ENCODE measurements around the gene ZNF462.

ZNF462 gene

DNA sequence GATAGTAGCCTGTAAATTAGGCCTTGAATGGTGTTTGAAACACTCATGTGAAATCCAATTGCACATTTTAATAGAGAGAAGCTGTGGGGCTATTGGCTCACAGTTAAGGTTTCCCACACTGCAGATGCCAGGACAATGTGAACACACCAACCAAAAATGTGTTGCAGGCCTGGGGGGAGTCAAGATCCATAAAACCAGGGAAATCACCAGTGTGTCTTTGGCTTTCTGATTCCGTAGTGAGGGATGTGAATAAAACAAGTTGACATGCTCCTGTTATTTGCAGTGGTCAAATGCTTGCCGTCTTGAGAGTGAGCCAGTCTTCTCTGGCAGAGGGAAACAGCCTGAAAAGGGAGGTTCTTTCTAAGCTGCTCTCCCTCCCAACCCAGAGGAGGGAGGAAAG lies 79.0 kb downstream of the ZNF462 start:
- Histone ChIP-seq H3K36me3 (ENCODE audit: control insufficient read depth, insufficient read depth, low read length) (no peaks in the 10 kb centered on the region), H3K9me3 (ENCODE audit: control insufficient read depth, low read length) (no peaks in the 10 kb centered on the region), H3K27me3 (ENCODE audit: control insufficient read depth, insufficient read depth, low read length) (no peaks in the 10 kb centered on the region), H3K4me1 (ENCODE audit: control insufficient read depth, insufficient read depth, low read length) (peaks cover 8% of the 10 kb centered on the region), H3K9ac (ENCODE audit: low read length) (no peak overlapping the region), H3K4me3 (ENCODE audit: low read length) (no peak overlapping the region)

DNA sequence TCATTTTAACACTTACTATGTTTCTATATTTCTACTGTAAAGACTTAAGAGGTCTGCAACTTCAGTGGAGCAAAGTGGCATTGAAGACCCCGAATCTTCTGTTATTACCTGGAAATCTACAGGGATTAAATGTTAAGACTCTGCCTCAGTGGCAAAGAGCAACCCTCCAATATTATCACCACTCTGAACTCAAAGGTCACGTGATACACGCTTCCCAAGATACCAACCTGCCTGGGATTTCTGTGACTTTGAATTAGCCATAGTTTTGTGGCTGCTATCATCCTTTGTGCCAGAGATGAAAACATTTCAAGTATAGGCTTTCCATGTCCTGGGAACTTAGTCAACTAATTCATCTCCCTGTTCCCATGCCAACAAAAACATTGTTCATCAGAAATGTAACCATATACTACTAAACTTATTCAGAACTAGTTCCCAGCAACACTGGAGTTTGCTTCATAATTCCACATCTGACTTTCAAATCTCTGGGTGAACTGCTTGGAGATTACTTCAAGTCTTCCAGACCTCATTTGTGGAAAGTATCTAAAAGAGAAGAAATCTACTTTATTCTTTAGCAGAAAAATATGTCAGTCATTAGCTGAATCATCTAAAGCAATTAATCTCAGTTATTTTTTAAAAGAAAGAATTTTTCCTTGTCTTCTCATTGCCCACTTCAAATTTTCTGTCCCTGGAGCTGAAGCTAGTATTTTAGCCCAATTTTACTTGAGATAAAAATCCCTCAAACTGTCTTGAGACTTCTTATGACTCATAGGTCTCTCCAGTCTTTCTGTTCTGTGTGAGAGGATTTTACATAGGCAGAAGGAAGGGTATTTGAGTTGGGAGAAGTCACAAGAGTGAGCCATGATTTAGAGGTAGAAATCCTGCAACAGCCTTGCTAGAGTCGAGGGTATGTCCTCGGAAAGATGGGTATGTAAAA lies 83.0 kb downstream of the ZNF462 start:
- no peak overlapping the region for H3K9ac ChIP-seq (ENCODE audit: low read length)
- no peaks in the 10 kb centered on the region for H3K27me3 ChIP-seq (ENCODE audit: control insufficient read depth, insufficient read depth, low read length)
- H3K4me3 ChIP-seq (ENCODE audit: low read length) = no peak overlapping the region
- H3K4me1 ChIP-seq (ENCODE audit: control insufficient read depth, insufficient read depth, low read length) = peaks cover 11% of the 10 kb centered on the region
- no peaks in the 10 kb centered on the region for H3K9me3 ChIP-seq (ENCODE audit: control insufficient read depth, low read length)
- no peaks in the 10 kb centered on the region for H3K36me3 ChIP-seq (ENCODE audit: control insufficient read depth, insufficient read depth, low read length)

DNA sequence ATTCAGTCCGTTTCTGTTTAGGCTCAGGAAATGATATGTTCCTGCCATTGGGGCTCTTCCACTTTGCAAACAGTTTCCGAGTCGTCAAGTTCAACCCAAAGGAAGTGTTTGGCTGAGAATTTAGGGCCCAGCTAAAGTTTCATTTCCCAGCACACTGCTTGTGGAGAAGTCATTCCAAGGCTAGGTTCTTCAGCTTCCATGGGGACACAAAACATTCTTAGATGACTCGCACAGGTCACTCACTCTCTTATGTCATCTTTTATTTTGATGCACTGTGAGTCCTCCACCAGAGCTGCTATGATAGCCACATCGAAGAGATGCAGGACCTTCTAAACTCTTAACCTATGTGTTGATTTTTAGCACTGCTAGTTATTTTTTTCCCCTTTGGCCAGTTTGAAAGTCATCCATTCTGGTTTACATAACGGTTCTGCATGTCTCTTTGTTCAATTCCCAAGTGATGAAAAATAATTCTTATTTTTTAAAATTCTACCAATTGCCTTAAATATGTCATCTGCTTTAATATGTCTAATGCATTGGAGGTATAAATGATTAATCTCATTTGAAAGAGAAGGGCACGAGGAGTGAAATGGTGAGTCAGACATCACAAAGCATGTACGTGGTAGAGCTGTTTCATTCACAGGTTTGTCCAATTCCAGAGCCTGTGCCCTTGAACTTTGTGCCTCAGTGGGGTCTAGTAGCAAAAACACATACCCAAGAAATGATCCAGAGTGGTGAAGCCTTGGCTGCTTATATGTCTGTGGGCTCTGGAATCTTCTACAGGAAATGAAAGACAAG lies 84.3 kb downstream of the ZNF462 start:
- Histone ChIP-seq H3K4me3 (ENCODE audit: low read length) (no peak overlapping the region), H3K4me1 (ENCODE audit: control insufficient read depth, insufficient read depth, low read length) (peaks cover 3% of the 10 kb centered on the region), H3K27me3 (ENCODE audit: control insufficient read depth, insufficient read depth, low read length) (no peaks in the 10 kb centered on the region), H3K9me3 (ENCODE audit: control insufficient read depth, low read length) (no peaks in the 10 kb centered on the region), H3K36me3 (ENCODE audit: control insufficient read depth, insufficient read depth, low read length) (no peaks in the 10 kb centered on the region), H3K9ac (ENCODE audit: low read length) (no peak overlapping the region)

GRCh38 chr9:106953174-106953573 lies 90.2 kb downstream of the ZNF462 start:
- no peaks in the 10 kb centered on the region for H3K9me3 ChIP-seq (ENCODE audit: control insufficient read depth, low read length)
- no peaks in the 10 kb centered on the region for H3K36me3 ChIP-seq (ENCODE audit: control insufficient read depth, insufficient read depth, low read length)
- no peak overlapping the region for H3K9ac ChIP-seq (ENCODE audit: low read length)
- H3K4me3 ChIP-seq (ENCODE audit: low read length) = no peak overlapping the region
- no peaks in the 10 kb centered on the region for H3K27me3 ChIP-seq (ENCODE audit: control insufficient read depth, insufficient read depth, low read length)
- H3K4me1 ChIP-seq (ENCODE audit: control insufficient read depth, insufficient read depth, low read length) = peaks cover 3% of the 10 kb centered on the region

DNA sequence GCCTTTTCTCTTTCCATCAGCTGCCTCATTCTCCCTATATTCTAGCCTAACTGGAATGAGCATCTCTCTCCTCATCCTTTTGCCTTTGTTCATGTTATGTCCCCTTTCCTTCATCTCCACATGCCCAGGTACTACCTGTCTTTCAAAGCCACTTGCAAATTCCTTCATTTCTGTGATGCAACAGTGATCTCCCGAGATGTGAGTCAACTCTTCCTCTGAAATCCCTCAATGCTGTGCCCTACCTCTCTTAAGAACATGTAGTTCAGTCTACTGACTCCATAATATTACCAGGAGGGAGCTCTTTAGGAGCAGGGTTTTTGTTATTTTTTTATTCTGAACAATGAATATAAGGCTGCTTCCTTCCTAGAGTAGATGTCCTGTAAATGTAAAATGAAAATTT lies 91.6 kb downstream of the ZNF462 start:
- H3K9me3 ChIP-seq (ENCODE audit: control insufficient read depth, low read length) = no peaks in the 10 kb centered on the region
- H3K9ac ChIP-seq (ENCODE audit: low read length) = no peak overlapping the region
- H3K4me3 ChIP-seq (ENCODE audit: low read length) = no peak overlapping the region
- peaks cover 3% of the 10 kb centered on the region for H3K4me1 ChIP-seq (ENCODE audit: control insufficient read depth, insufficient read depth, low read length)
- no peaks in the 10 kb centered on the region for H3K36me3 ChIP-seq (ENCODE audit: control insufficient read depth, insufficient read depth, low read length)
- no peaks in the 10 kb centered on the region for H3K27me3 ChIP-seq (ENCODE audit: control insufficient read depth, insufficient read depth, low read length)

GRCh38 chr9:106954974-106955850 lies 92.2 kb downstream of the ZNF462 start:
- Histone ChIP-seq H3K4me1 (ENCODE audit: control insufficient read depth, insufficient read depth, low read length) (no peaks in the 10 kb centered on the region), H3K36me3 (ENCODE audit: control insufficient read depth, insufficient read depth, low read length) (no peaks in the 10 kb centered on the region)

DNA sequence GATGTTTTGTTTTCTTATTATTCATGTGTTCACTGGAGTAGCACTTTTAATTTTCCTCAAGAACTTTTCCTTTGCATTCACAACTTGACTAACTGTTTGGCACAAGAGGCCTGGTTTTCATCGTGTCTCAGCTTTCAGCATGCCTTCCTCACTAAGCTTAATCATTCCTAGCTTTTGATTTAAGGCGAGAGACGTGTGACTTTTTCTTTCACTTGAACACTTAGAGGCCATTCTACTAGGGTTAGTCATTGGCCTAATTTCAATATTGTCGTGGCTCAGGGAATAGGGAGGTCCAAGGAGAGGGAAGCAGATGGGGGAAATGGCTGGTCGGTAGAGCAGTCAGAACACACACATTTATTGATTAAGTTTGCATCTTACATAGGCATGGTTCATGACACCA lies 94.0 kb downstream of the ZNF462 start:
- no peak overlapping the region for H3K9ac ChIP-seq (ENCODE audit: low read length)
- no peak overlapping the region for H3K4me3 ChIP-seq (ENCODE audit: low read length)
- H3K9me3 ChIP-seq (ENCODE audit: control insufficient read depth, low read length) = no peaks in the 10 kb centered on the region
- H3K27me3 ChIP-seq (ENCODE audit: control insufficient read depth, insufficient read depth, low read length) = no peaks in the 10 kb centered on the region
- H3K4me1 ChIP-seq (ENCODE audit: control insufficient read depth, insufficient read depth, low read length) = no peaks in the 10 kb centered on the region
- H3K36me3 ChIP-seq (ENCODE audit: control insufficient read depth, insufficient read depth, low read length) = no peaks in the 10 kb centered on the region

More at GRCh38 chr9:106954974-106955850, 92.2 kb downstream of the ZNF462 start:
- no peak overlapping the region for H3K4me3 ChIP-seq (ENCODE audit: low read length)
- H3K9me3 ChIP-seq (ENCODE audit: control insufficient read depth, low read length) = no peaks in the 10 kb centered on the region
- no peak overlapping the region for H3K9ac ChIP-seq (ENCODE audit: low read length)
- H3K27me3 ChIP-seq (ENCODE audit: control insufficient read depth, insufficient read depth, low read length) = no peaks in the 10 kb centered on the region

DNA sequence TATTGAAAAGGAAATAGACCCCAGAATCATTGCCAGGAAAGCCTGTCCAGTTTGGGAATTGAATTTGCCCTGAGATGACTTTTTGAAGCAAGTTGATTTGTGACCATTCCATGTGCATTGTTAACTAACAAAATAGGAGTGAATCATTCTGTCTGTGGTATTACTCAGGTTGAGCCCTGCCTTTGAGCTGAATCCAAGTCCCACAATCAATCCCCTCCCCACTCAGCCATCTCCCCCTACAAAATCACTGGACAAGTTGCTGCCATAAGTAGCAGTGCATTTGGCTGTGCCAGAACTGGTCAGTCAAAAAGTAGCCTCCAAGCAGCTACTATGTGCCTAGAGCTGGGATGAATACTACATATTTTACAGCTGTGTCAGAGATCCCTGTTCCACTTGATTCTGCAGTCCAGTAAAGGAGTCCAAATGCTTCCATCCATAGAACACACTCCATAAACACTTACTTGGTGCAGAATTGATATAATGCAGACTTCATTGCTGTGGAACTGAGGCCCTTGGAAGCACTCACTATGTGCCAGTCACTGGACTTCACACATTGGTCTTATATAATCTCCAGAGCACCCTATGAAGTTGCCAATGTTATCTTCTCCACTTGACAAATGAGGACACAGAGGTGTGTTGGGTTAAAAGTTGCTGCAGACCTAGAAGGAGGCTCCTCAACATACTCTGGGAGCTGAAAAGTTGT lies 96.1 kb downstream of the ZNF462 start:
- Histone ChIP-seq H3K4me1 (ENCODE audit: control insufficient read depth, insufficient read depth, low read length) (no peaks in the 10 kb centered on the region), H3K4me3 (ENCODE audit: low read length) (no peak overlapping the region), H3K27me3 (ENCODE audit: control insufficient read depth, insufficient read depth, low read length) (no peaks in the 10 kb centered on the region), H3K9me3 (ENCODE audit: control insufficient read depth, low read length) (no peaks in the 10 kb centered on the region), H3K9ac (ENCODE audit: low read length) (no peak overlapping the region), H3K36me3 (ENCODE audit: control insufficient read depth, insufficient read depth, low read length) (no peaks in the 10 kb centered on the region)

DNA sequence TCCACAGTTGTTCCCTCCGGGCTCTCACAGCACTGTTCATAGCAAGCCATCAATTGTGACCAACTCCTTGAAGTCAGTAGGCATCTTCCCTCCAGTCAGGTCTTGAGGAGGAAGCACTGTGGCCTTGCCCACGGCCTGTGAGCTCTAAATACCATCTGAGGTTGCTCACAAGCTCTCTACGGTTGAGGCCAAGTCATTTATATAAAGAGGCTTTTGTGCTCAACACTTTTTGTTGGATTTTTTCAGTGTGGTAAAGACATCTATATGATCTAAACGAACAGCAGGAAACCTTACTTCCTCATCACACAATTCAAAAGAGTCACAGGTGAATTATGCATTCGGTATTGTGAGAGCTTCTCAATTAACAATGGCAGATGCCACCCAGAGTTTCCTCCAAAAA lies 97.3 kb downstream of the ZNF462 start:
- H3K27me3 ChIP-seq (ENCODE audit: control insufficient read depth, insufficient read depth, low read length) = no peaks in the 10 kb centered on the region
- no peaks in the 10 kb centered on the region for H3K9me3 ChIP-seq (ENCODE audit: control insufficient read depth, low read length)
- no peak overlapping the region for H3K9ac ChIP-seq (ENCODE audit: low read length)
- H3K4me1 ChIP-seq (ENCODE audit: control insufficient read depth, insufficient read depth, low read length) = no peaks in the 10 kb centered on the region
- no peak overlapping the region for H3K4me3 ChIP-seq (ENCODE audit: low read length)
- no peaks in the 10 kb centered on the region for H3K36me3 ChIP-seq (ENCODE audit: control insufficient read depth, insufficient read depth, low read length)

DNA sequence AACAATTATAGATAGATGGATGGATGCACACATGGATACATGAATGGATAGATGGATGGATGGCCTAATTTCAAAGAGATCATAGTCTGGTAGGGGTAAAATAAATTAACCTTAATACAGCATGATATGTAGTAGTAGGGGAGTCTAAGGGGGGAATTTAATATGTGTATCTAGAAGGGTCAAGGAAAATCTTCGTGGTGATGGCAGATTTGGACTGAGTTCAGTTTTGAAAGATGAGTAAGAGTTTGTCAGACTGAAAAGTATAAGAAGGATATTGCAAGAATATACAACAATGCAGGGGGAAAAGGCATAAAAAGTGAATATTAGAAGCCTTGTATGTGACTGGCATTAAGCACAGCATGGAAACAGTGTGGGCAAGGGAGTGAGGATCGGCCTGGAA lies 98.7 kb downstream of the ZNF462 start:
- no peak overlapping the region for H3K9ac ChIP-seq (ENCODE audit: low read length)
- H3K27me3 ChIP-seq (ENCODE audit: control insufficient read depth, insufficient read depth, low read length) = no peaks in the 10 kb centered on the region
- H3K4me1 ChIP-seq (ENCODE audit: control insufficient read depth, insufficient read depth, low read length) = no peaks in the 10 kb centered on the region
- H3K4me3 ChIP-seq (ENCODE audit: low read length) = no peak overlapping the region
- no peaks in the 10 kb centered on the region for H3K36me3 ChIP-seq (ENCODE audit: control insufficient read depth, insufficient read depth, low read length)
- H3K9me3 ChIP-seq (ENCODE audit: control insufficient read depth, low read length) = no peaks in the 10 kb centered on the region

GRCh38 chr9:106962122-106962521 lies 99.2 kb downstream of the ZNF462 start:
- H3K36me3 ChIP-seq (ENCODE audit: control insufficient read depth, insufficient read depth, low read length) = no peaks in the 10 kb centered on the region

More at GRCh38 chr9:106962122-106962521, 99.2 kb downstream of the ZNF462 start:
- Histone ChIP-seq H3K9ac (ENCODE audit: low read length) (no peak overlapping the region), H3K4me1 (ENCODE audit: control insufficient read depth, insufficient read depth, low read length) (no peaks in the 10 kb centered on the region), H3K9me3 (ENCODE audit: control insufficient read depth, low read length) (no peaks in the 10 kb centered on the region), H3K27me3 (ENCODE audit: control insufficient read depth, insufficient read depth, low read length) (no peaks in the 10 kb centered on the region), H3K4me3 (ENCODE audit: low read length) (no peak overlapping the region)
